Astrocyte (in vitro differentiated cells and primary cell): ENCODE results near the gene CPLX3. TPM values are rescaled to one million over a fixed set of nuclear protein-coding genes. Genes with fewer than 3 reads are reported as not detected.

Source experiments
- DNase-seq: peaks from one replicate; pipeline ENCODE4 v3.0.0-alpha.2; 2010; ENCODE audit warnings: low read depth
- FAIRE-seq: peaks from 2 replicates; lab custom pipeline; 2011; peaks lifted over from hg19 to GRCh38; lab: Jason Lieb, UNC
- H2AFZ ChIP-seq: 2 replicates; pipeline ENCODE4 v1.6.0; 2012; ENCODE audit warnings: low read depth, low read length, inconsistent platforms
- H3K27ac ChIP-seq: 2 replicates; pipeline ENCODE4 v1.5.1; 2011; ENCODE audit warnings: low read depth, low read length, inconsistent platforms
- H3K27me3 ChIP-seq: 2 replicates; pipeline ENCODE4 v1.6.0; 2011; ENCODE audit warnings: low read length, inconsistent platforms; ENCODE audit not compliant: insufficient read depth
- H3K36me3 ChIP-seq: 2 replicates; pipeline ENCODE4 v1.5.1; 2011; ENCODE audit warnings: low read length, inconsistent platforms; ENCODE audit not compliant: insufficient read depth
- H3K4me1 ChIP-seq: 2 replicates; pipeline ENCODE4 v1.5.1; 2011; ENCODE audit warnings: low read length, inconsistent platforms; ENCODE audit not compliant: insufficient read depth
- H3K4me2 ChIP-seq: 2 replicates; pipeline ENCODE4 v1.6.0; 2012; ENCODE audit warnings: low read length, inconsistent platforms
- H3K4me3 ChIP-seq: 2 replicates; pipeline ENCODE4 v1.5.1; 2011; ENCODE audit warnings: low read depth, mild to moderate bottlenecking, low read length, inconsistent platforms; ENCODE audit not compliant: insufficient read depth
- H3K79me2 ChIP-seq: 2 replicates; pipeline ENCODE4 v1.6.0; 2012; ENCODE audit warnings: mild to moderate bottlenecking, low read length, inconsistent platforms; ENCODE audit not compliant: insufficient read depth
- H3K9ac ChIP-seq: 2 replicates; pipeline ENCODE4 v1.6.0; 2012; ENCODE audit warnings: mild to moderate bottlenecking, low read length, inconsistent platforms
- H3K9me3 ChIP-seq: 2 replicates; pipeline ENCODE4 v1.5.1; 2012; ENCODE audit warnings: low read depth, mild to moderate bottlenecking, low read length, inconsistent platforms; ENCODE audit not compliant: insufficient read depth
- H4K20me1 ChIP-seq: 2 replicates; pipeline ENCODE4 v1.6.0; 2012; ENCODE audit warnings: low read length, inconsistent platforms; ENCODE audit not compliant: insufficient read depth
- H3K27ac Mint-ChIP-seq: one replicate; pipeline ENCODE4 v1.8.0; 2021; ENCODE audit warnings: mild to moderate bottlenecking, mixed read lengths; ENCODE audit not compliant: unreplicated experiment
- H3K27me3 Mint-ChIP-seq: one replicate; pipeline ENCODE4 v1.8.0; 2021; ENCODE audit warnings: low read depth, mixed read lengths; ENCODE audit not compliant: unreplicated experiment
- H3K36me3 Mint-ChIP-seq: one replicate; pipeline ENCODE4 v1.8.0; 2021; ENCODE audit warnings: low read depth, mixed read lengths; ENCODE audit not compliant: unreplicated experiment
- H3K4me1 Mint-ChIP-seq: one replicate; pipeline ENCODE4 v1.8.0; 2021; ENCODE audit warnings: low read depth, mixed read lengths; ENCODE audit not compliant: unreplicated experiment
- H3K4me3 Mint-ChIP-seq: one replicate; pipeline ENCODE4 v1.8.0; 2021; ENCODE audit warnings: mild to moderate bottlenecking, moderate library complexity, mixed read lengths; ENCODE audit not compliant: unreplicated experiment
- H3K9me3 Mint-ChIP-seq: one replicate; pipeline ENCODE4 v1.8.0; 2021; ENCODE audit warnings: mild to moderate bottlenecking, mixed read lengths; ENCODE audit not compliant: unreplicated experiment
- CTCF ChIP-seq: IDR thresholded peaks from 2 replicates; pipeline ENCODE4 v1.5.1; 2011; ENCODE audit warnings: low read depth, mild to moderate bottlenecking, inconsistent platforms, low read length, moderate library complexity; ENCODE audit not compliant: insufficient read depth
- EZH2 ChIP-seq: IDR thresholded peaks from 2 replicates; pipeline ENCODE4 v1.6.1; 2012; ENCODE audit warnings: mild to moderate bottlenecking, low read length, inconsistent platforms; ENCODE audit not compliant: insufficient read depth
- total RNA-seq: library from RNA; stranded (reverse); gene quantifications from 2 replicates; pipeline ENCODE4 v1.2.1, GENCODE V29; 2021

The CPLX3 gene
- total RNA-seq, 1 donor from 2014 or later, result not detected

- no peak for TF ChIP-seq CTCF
- TF ChIP-seq EZH2, result no peak
- DNase-seq, result no peak
- Histone ChIP-seq H3K9me3 (no peaks in the 10 kb centered on the region), H3K27ac (no peak overlapping the region), H4K20me1 (peaks cover 68% of the 10 kb centered on the region), H3K4me3 (no peak overlapping the region), H3K4me1 (no peaks in the 10 kb centered on the region), H3K9ac (no peak overlapping the region), H3K4me2 (no peak overlapping the region), H3K27me3 (no peaks in the 10 kb centered on the region), H3K36me3 (peaks cover 6% of the 10 kb centered on the region), H3K79me2 (peaks cover 53% of the 10 kb centered on the region), H2AFZ (no peak overlapping the region)
- H3K9me3 Mint-ChIP-seq, result no peaks in the 10 kb centered on the region
- H3K27me3 Mint-ChIP-seq, result no peaks in the 10 kb centered on the region
- FAIRE-seq, result no peak
- H3K4me1 Mint-ChIP-seq, result peaks cover 6% of the 10 kb centered on the region
- H3K27ac Mint-ChIP-seq, result no peak overlapping the region
- peak overlapping the region; percentile 50 for H3K4me3 Mint-ChIP-seq
- peaks cover 2% of the 10 kb centered on the region for H3K36me3 Mint-ChIP-seq
Observed at GRCh38 chr15:74798388-74799254, 27.8 kb upstream of the CPLX3 start.

- H3K79me2 ChIP-seq, result peaks cover 47% of the 10 kb centered on the region
- DNase-seq (no peak), FAIRE-seq (no peak)
- H3K27ac ChIP-seq, result no peak overlapping the region
- H4K20me1 ChIP-seq, result peaks cover 63% of the 10 kb centered on the region
- H3K9me3 ChIP-seq, result no peaks in the 10 kb centered on the region
- no peak for TF ChIP-seq CTCF
- no peak for TF ChIP-seq EZH2
- no peak overlapping the region for H3K4me2 ChIP-seq
- peaks cover 2% of the 10 kb centered on the region for H3K36me3 Mint-ChIP-seq
- peaks cover 6% of the 10 kb centered on the region for H3K36me3 ChIP-seq
- peaks cover 6% of the 10 kb centered on the region for H3K4me1 Mint-ChIP-seq
- H3K4me3 Mint-ChIP-seq, result no peak overlapping the region
- H3K27me3 ChIP-seq, result no peaks in the 10 kb centered on the region
- no peaks in the 10 kb centered on the region for H3K27me3 Mint-ChIP-seq
- no peak overlapping the region for H2AFZ ChIP-seq
- no peak overlapping the region for H3K27ac Mint-ChIP-seq
- H3K4me3 ChIP-seq, result no peak overlapping the region
- no peaks in the 10 kb centered on the region for H3K4me1 ChIP-seq
- H3K9ac ChIP-seq, result no peak overlapping the region
- H3K9me3 Mint-ChIP-seq, result no peaks in the 10 kb centered on the region
Observed at GRCh38 chr15:74799255-74799855, 27.1 kb upstream of the CPLX3 start.
